ENCODE data around the gene RCN1. TPM values are rescaled to one million over a fixed set of nuclear protein-coding genes. Genes with fewer than 3 reads are reported as not detected.

The RCN1 gene
- total and polyA plus RNA-seq, 5 experiments from 2014 or later = 5.8 to 15.6 (median 10.4) TPM

DNA sequence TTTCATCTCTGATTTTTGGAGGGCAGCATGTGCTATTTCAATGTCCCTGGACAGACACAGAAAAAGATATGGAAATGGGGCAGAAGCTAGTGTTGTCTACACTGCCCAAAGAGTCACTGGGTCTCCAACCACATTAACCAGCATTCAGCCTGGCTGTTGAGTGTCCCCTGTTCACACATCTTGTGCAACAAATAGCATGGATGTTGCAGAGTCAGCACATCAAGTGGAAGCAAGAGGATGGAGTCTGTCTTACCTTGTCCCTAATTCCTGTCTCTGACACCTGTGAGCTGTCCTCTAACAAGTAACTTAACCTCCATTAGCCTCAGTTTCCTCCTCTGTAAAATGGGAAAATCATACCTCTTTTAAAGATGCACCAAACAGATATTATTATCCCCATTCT is 60.2 kb downstream of the RCN1 start:
- Mint-ChIP-seq H3K36me3 (peaks cover 0 to 4% (median 0%) of the 10 kb centered on the region in 3 donors), H3K27me3 (peaks cover 8 to 39% (median 13%) of the 10 kb centered on the region in 5 donors), H3K27ac (no peak overlapping the region), H3K9me3 (peaks cover 0 to 3% (median 0%) of the 10 kb centered on the region in 9 donors), H3K4me1 (no peaks in the 10 kb centered on the region), H3K4me3 (no peak overlapping the region)
- ATAC-seq (no peak), DNase-seq (no peak)
- POLR2A ChIA-PET = no interaction called here

DNA sequence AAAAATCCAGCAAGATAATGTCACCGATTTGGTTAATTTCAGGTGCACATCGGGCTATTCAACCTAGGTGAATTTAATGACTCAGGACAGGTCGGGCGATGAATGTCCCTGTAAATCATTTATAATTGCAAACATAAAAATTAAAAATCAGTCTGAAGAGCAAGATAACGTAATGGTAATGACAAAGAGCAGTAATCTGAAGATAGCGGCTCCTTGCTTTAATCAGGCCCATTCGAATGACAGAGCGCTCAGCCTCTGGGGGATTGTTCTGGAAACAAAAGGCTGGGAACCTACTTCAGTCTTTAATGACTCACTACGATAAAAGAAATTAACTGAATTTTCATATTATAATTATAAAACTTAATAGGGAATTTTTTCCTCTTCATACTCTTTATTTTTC is 61.3 kb downstream of the RCN1 start:
- POLR2A ChIA-PET = no interaction called here

DNA sequence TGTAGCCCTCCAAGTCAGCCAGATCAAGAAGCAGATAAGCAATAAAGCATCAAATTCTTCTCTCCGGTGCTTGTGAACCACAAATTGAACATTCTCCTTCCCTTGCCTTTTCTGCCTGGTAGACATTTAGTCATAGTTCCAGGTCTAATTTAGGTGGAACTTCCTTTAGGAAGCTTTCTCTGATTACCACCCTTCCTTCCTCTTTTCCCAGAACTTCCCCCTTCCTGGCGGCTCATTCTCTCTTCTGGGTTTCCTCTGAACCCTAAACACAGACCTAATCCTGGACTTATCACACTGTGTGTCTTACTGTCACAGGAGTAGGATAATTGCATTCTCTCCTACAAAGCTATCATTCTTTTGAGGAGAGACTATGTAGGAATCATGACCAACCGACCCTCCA is 61.9 kb downstream of the RCN1 start:
- H3K4me3 Mint-ChIP-seq = no peak overlapping the region
- DNase-seq (no peak), ATAC-seq (no peak)
- peaks cover 8 to 29% (median 11%) of the 10 kb centered on the region in 5 donors for H3K27me3 Mint-ChIP-seq
- H3K9me3 Mint-ChIP-seq = peaks cover 0 to 4% (median 0%) of the 10 kb centered on the region in 9 donors
- POLR2A ChIA-PET = no interaction called here
- no peak overlapping the region for H3K27ac Mint-ChIP-seq
- H3K4me1 Mint-ChIP-seq = no peaks in the 10 kb centered on the region
- no peaks in the 10 kb centered on the region for H3K36me3 Mint-ChIP-seq

More for the DNA sequence above, 61.3 kb downstream of the RCN1 start:
- Mint-ChIP-seq H3K9me3 (peaks cover 0 to 7% (median 0%) of the 10 kb centered on the region in 9 donors), H3K36me3 (no peaks in the 10 kb centered on the region), H3K4me3 (no peak overlapping the region), H3K27me3 (peaks cover 8 to 35% (median 12%) of the 10 kb centered on the region in 5 donors), H3K27ac (no peak overlapping the region), H3K4me1 (no peaks in the 10 kb centered on the region)
- DNase-seq (no peak), ATAC-seq (no peak)

DNA sequence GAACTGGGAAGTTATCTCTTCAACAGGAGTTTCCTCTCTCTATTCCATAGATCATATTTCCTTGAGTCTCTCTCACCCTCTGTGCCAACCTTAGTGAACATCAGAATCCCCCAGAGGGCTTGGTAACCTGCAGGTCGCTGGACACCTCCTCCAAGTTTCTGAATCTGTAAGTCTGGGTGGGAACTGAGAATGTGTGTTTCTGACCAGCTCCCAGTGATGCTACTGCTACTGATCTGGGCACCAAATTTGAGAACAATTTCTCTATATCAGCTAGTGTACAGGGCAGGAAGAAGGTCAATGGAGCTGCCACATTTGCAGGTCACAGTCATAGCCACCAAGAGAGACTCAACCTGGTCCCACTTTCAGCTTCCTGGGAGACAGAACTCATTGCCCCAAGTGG is 62.9 kb downstream of the RCN1 start:
- H3K4me1 Mint-ChIP-seq = no peaks in the 10 kb centered on the region
- peaks cover 8 to 29% (median 12%) of the 10 kb centered on the region in 5 donors for H3K27me3 Mint-ChIP-seq
- no peak overlapping the region for H3K27ac Mint-ChIP-seq
- DNase-seq (no peak), ATAC-seq (no peak)
- peaks cover 0 to 4% (median 0%) of the 10 kb centered on the region in 9 donors for H3K9me3 Mint-ChIP-seq
- H3K36me3 Mint-ChIP-seq = no peaks in the 10 kb centered on the region
- H3K4me3 Mint-ChIP-seq = no peak overlapping the region
- POLR2A ChIA-PET = no interaction called here

DNA sequence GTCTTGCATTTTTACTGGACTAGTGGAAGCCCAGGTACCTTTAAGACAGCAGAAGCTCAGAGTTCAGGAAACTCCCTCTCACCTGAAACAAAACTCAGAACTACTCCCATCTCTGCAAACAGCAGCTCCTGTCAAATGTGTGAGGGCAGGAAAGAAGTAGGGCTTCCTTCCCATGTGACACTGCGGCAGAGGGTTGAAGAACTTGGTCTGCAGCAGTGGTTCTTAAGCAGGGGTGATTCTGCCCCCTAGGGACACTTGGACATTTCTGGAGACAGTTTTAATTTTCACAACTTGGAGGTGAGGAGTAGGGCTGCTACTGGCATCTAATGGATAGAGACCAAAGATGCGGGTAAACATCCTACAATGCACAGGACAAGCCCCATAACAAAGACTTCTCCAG is 63.4 kb downstream of the RCN1 start:
- Mint-ChIP-seq H3K4me1 (no peaks in the 10 kb centered on the region), H3K27ac (no peak overlapping the region), H3K9me3 (peaks cover 0 to 4% (median 0%) of the 10 kb centered on the region in 9 donors), H3K27me3 (peaks cover 10 to 29% (median 11%) of the 10 kb centered on the region in 5 donors), H3K4me3 (no peak overlapping the region), H3K36me3 (no peaks in the 10 kb centered on the region)
- no peak for DNase-seq
- no peak for ATAC-seq
- POLR2A ChIA-PET = no interaction called here

All from naive thymus-derived CD8-positive, alpha-beta T cell (primary cell).